ENCODE results near the gene ZNF37A. TPM values are rescaled to one million over a fixed set of nuclear protein-coding genes. Genes with fewer than 3 reads are reported as not detected.

ZNF37A gene
- total and polyA plus RNA-seq, 3 experiments from 2014 or later, result 7.2 to 19.6 (median 19.0) TPM

- Mint-ChIP-seq H3K4me1 (no peaks in the 10 kb centered on the region), H3K4me3 (no peak overlapping the region), H3K9me3 (peaks cover 15 to 27% (median 20%) of the 10 kb centered on the region in 5 donors), H3K27me3 (peaks cover 0 to 8% of the 10 kb centered on the region in 2 donors), H3K27ac (no peak overlapping the region), H3K36me3 (peaks cover 0 to 4% (median 0%) of the 10 kb centered on the region in 3 donors)
- DNase-seq, result no peak
- ChIA-PET POLR2A (no interaction called here), CTCF (no interaction called here)
- Histone ChIP-seq H3K27ac (ENCODE audit: low read depth, low read length) (no peak overlapping the region), H3K4me3 (ENCODE audit: low read length) (no peak overlapping the region), H3K36me3 (ENCODE audit: insufficient read depth, low read length) (no peaks in the 10 kb centered on the region), H3K9me3 (ENCODE audit: low read length) (no peaks in the 10 kb centered on the region), H3K27me3 (ENCODE audit: insufficient read depth, low read length, poor library complexity, severe bottlenecking) (no peaks in the 10 kb centered on the region), H3K4me1 (ENCODE audit: insufficient read depth, low read length) (no peaks in the 10 kb centered on the region)
Measured at GRCh38 chr10:38156416-38157269, 62.5 kb downstream of the ZNF37A start.

GRCh38 chr10:38157270-38157685 lies 63.1 kb downstream of the ZNF37A start:
- no peaks in the 10 kb centered on the region for H3K36me3 ChIP-seq (ENCODE audit: insufficient read depth, low read length)
- H3K27ac ChIP-seq (ENCODE audit: low read depth, low read length), result no peak overlapping the region
- Mint-ChIP-seq H3K9me3 (peaks cover 16 to 31% (median 24%) of the 10 kb centered on the region in 5 donors), H3K27me3 (peaks cover 0 to 4% of the 10 kb centered on the region in 2 donors), H3K4me1 (no peaks in the 10 kb centered on the region), H3K27ac (no peak overlapping the region), H3K4me3 (no peak overlapping the region), H3K36me3 (peaks cover 0 to 4% (median 0%) of the 10 kb centered on the region in 3 donors)
- H3K9me3 ChIP-seq (ENCODE audit: low read length), result no peaks in the 10 kb centered on the region
- no peak overlapping the region for H3K4me3 ChIP-seq (ENCODE audit: low read length)
- no peaks in the 10 kb centered on the region for H3K4me1 ChIP-seq (ENCODE audit: insufficient read depth, low read length)
- no peak for DNase-seq
- no peaks in the 10 kb centered on the region for H3K27me3 ChIP-seq (ENCODE audit: insufficient read depth, low read length, poor library complexity, severe bottlenecking)
- CTCF ChIA-PET, result no interaction called here
- POLR2A ChIA-PET, result no interaction called here

DNA sequence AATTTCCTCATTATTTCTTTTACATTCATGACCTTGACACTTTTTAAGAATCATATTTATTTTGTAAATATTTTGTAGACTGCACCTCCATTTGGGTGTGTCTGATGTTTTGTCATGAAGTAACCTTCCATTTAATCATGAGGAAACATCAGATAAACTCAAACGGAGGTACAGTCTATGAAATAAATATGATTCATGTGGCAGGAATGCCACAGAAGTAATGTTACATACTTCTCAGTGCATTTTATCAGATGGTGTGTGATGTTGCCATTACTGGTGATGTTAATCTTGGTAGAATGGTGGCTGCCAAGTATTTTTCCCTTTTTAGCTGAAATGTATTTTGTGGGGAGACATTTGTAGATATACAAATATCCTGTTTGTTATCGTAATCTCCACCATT lies 64.9 kb downstream of the ZNF37A start:
- no peaks in the 10 kb centered on the region for H3K4me1 Mint-ChIP-seq
- ChIA-PET POLR2A (no interaction called here), CTCF (no interaction called here)
- Histone ChIP-seq H3K4me3 (ENCODE audit: low read length) (no peak overlapping the region), H3K36me3 (ENCODE audit: insufficient read depth, low read length) (no peaks in the 10 kb centered on the region), H3K4me1 (ENCODE audit: insufficient read depth, low read length) (no peaks in the 10 kb centered on the region), H3K27me3 (ENCODE audit: insufficient read depth, low read length, poor library complexity, severe bottlenecking) (no peaks in the 10 kb centered on the region), H3K27ac (ENCODE audit: low read depth, low read length) (no peak overlapping the region), H3K9me3 (ENCODE audit: low read length) (no peaks in the 10 kb centered on the region)
- no peak overlapping the region for H3K27ac Mint-ChIP-seq
- H3K4me3 Mint-ChIP-seq, result no peak overlapping the region
- peaks cover 16 to 31% (median 24%) of the 10 kb centered on the region in 5 donors for H3K9me3 Mint-ChIP-seq
- H3K36me3 Mint-ChIP-seq, result peaks cover 0 to 4% (median 0%) of the 10 kb centered on the region in 3 donors
- peaks cover 0 to 4% of the 10 kb centered on the region in 2 donors for H3K27me3 Mint-ChIP-seq
- DNase-seq, result no peak

DNA sequence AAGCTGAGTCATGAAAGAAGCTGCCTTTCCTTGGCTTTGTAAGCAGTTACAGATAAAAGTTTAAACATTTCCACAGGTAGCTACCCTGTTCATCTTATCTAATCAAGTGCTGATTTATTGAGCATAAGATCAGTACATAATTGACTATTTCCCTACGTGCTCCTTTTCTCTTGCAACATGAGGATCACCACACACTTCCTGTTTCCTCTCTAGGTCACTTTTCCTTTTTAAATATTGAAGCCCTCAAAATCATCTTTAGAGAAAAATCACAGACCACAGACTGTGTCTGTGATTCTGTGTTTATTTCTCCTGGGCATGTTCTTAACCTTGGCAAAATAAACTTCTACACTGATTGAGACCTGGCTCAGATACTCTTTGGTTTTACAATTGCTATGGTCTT lies 69.5 kb downstream of the ZNF37A start:
- H3K4me1 ChIP-seq (ENCODE audit: insufficient read depth, low read length), result no peaks in the 10 kb centered on the region
- peaks cover 0 to 4% of the 10 kb centered on the region in 2 donors for H3K27me3 Mint-ChIP-seq
- CTCF ChIA-PET, result interaction anchor here (1.2 kb wide), 1 partner anchor 10 kb away, joined by 3 read pairs; no protein-coding TSS in a partner anchor
- peaks cover 0 to 4% (median 0%) of the 10 kb centered on the region in 3 donors for H3K36me3 Mint-ChIP-seq
- no peak overlapping the region for H3K4me3 ChIP-seq (ENCODE audit: low read length)
- no peaks in the 10 kb centered on the region for H3K4me1 Mint-ChIP-seq
- H3K27ac Mint-ChIP-seq, result no peak overlapping the region
- POLR2A ChIA-PET, result no interaction called here
- H3K4me3 Mint-ChIP-seq, result no peak overlapping the region
- no peaks in the 10 kb centered on the region for H3K36me3 ChIP-seq (ENCODE audit: insufficient read depth, low read length)
- peaks cover 19 to 26% (median 22%) of the 10 kb centered on the region in 5 donors for H3K9me3 Mint-ChIP-seq
- H3K27ac ChIP-seq (ENCODE audit: low read depth, low read length), result no peak overlapping the region
- H3K9me3 ChIP-seq (ENCODE audit: low read length), result no peaks in the 10 kb centered on the region
- no peak for DNase-seq
- H3K27me3 ChIP-seq (ENCODE audit: insufficient read depth, low read length, poor library complexity, severe bottlenecking), result no peaks in the 10 kb centered on the region

DNA sequence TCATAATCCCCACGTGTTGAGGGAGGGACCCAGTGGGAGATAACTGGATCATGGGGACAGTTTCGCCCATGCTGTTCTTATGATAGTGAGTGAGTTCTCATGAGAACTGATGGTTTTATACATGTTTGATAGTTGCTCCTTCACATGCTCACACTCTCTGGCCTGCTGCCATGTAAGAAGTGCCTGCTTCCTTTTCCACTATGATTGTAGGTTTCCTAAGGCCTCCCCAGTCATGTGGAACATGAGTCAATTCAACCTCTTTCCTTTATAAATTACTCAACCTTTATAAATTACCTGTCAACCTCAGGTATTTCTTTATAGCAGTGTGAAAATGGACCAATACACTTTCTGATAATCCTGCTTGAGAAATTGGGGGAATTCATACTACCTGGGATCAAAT lies 80.2 kb downstream of the ZNF37A start:
- DNase-seq, result no peak
- Histone ChIP-seq H3K4me3 (ENCODE audit: low read length) (no peak overlapping the region), H3K27me3 (ENCODE audit: insufficient read depth, low read length, poor library complexity, severe bottlenecking) (no peaks in the 10 kb centered on the region), H3K36me3 (ENCODE audit: insufficient read depth, low read length) (no peaks in the 10 kb centered on the region), H3K4me1 (ENCODE audit: insufficient read depth, low read length) (no peaks in the 10 kb centered on the region), H3K27ac (ENCODE audit: low read depth, low read length) (no peak overlapping the region), H3K9me3 (ENCODE audit: low read length) (no peaks in the 10 kb centered on the region)
- no peaks in the 10 kb centered on the region for H3K36me3 Mint-ChIP-seq
- no peak overlapping the region for H3K4me3 Mint-ChIP-seq
- H3K27me3 Mint-ChIP-seq, result peaks cover 0 to 1% of the 10 kb centered on the region in 2 donors
- H3K4me1 Mint-ChIP-seq, result no peaks in the 10 kb centered on the region
- peaks cover 0 to 13% (median 0%) of the 10 kb centered on the region in 5 donors for H3K9me3 Mint-ChIP-seq
- CTCF ChIA-PET, result no interaction called here
- H3K27ac Mint-ChIP-seq, result no peak overlapping the region
- POLR2A ChIA-PET, result no interaction called here

GRCh38 chr10:38184477-38184876 lies 90.3 kb downstream of the ZNF37A start:
- POLR2A ChIA-PET, result no interaction called here
- no peaks in the 10 kb centered on the region for H3K4me1 ChIP-seq (ENCODE audit: insufficient read depth, low read length)
- no peak overlapping the region for H3K27ac ChIP-seq (ENCODE audit: low read depth, low read length)
- H3K36me3 ChIP-seq (ENCODE audit: insufficient read depth, low read length), result no peaks in the 10 kb centered on the region
- Mint-ChIP-seq H3K9me3 (peaks cover 9 to 13% (median 11%) of the 10 kb centered on the region in 5 donors), H3K36me3 (no peaks in the 10 kb centered on the region), H3K27ac (no peak overlapping the region), H3K4me1 (no peaks in the 10 kb centered on the region), H3K27me3 (peaks cover 6 to 8% of the 10 kb centered on the region in 2 donors), H3K4me3 (no peak overlapping the region)
- no peaks in the 10 kb centered on the region for H3K27me3 ChIP-seq (ENCODE audit: insufficient read depth, low read length, poor library complexity, severe bottlenecking)
- DNase-seq, result no peak
- no peaks in the 10 kb centered on the region for H3K9me3 ChIP-seq (ENCODE audit: low read length)
- no peak overlapping the region for H3K4me3 ChIP-seq (ENCODE audit: low read length)
- CTCF ChIA-PET, result no interaction called here

Other genes starting within 250 kb of the ZNF37A start
- 1 to 10 TPM; 5.8 to 6.8 TPM for gene ZNF248, start 236.7 kb upstream of the ZNF37A start, total RNA-seq
- gene ZNF248, start 236.7 kb upstream of the ZNF37A start, polyA plus RNA-seq, result 6.0 TPM
- 1 to 10 TPM; 4.6 to 5.9 TPM for gene ZNF25, start 117.7 kb upstream of the ZNF37A start, total RNA-seq
- 6.2 TPM for gene ZNF25, start 117.7 kb upstream of the ZNF37A start, polyA plus RNA-seq
- gene ZNF33A, start 83.7 kb upstream of the ZNF37A start, total RNA-seq, result 10 to 100 TPM; 22.9 to 25.7 TPM
- gene ZNF33A, start 83.7 kb upstream of the ZNF37A start, polyA plus RNA-seq, result 24.1 TPM